Stimulated activated CD8-positive, alpha-beta memory T cell treated with anti-CD3 and anti-CD28 coated beads, Interleukin-12 subunit alpha, Interleukin-12 subunit beta, amount 100 ng/mL, for 1 hour (primary cell): ENCODE measurements around the gene WDR44.
"Not testable (repeated sequence)": the region's sequence is repeated elsewhere in the genome, so short reads cannot be mapped to it uniquely, and the experiment has no call there.

Source experiments
- DNase-seq: peaks from one replicate; pipeline ENCODE4 v3.0.0-alpha.2; 2020; ENCODE audit warnings: low read depth

Gene WDR44

DNA sequence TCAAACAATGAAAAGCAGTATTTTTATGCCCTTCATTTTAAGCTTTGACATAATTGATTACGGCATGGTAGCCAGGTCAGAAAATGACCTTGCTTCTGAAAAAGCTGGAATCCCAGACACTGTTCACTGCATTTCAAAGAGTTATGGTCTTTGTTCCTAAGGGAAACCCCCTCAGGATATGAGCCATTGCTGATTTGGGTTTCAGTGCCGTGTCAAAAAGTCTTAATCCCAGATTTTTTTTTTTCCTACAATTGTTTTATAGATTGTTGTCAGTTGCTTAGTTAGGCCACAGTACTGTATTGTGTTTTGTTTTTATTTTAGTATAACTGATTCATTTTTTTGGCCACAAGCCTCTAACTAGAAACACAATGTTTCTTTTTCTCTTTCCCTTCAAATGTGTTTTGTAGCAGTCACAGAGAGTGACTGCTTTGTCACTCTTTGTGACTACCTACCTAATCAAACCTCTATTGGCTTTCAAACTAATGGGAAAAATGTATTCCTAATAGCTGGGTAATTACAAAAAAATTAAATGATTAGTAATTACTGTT is 10.3 kb downstream of the WDR44 start:
- DNase-seq: no peak

GRCh38 chrX:118360429-118361125 is 14.7 kb downstream of the WDR44 start:
- no peak for DNase-seq

- DNase-seq: no peak
Observed at GRCh38 chrX:118364261-118364660, 18.4 kb downstream of the WDR44 start.

GRCh38 chrX:118367338-118367737 is 21.4 kb downstream of the WDR44 start:
- DNase-seq: no peak

- no peak for DNase-seq
Observed at GRCh38 chrX:118368398-118368797, 22.5 kb downstream of the WDR44 start.

GRCh38 chrX:118370921-118371624 is 25.2 kb downstream of the WDR44 start:
- no peak for DNase-seq

DNA sequence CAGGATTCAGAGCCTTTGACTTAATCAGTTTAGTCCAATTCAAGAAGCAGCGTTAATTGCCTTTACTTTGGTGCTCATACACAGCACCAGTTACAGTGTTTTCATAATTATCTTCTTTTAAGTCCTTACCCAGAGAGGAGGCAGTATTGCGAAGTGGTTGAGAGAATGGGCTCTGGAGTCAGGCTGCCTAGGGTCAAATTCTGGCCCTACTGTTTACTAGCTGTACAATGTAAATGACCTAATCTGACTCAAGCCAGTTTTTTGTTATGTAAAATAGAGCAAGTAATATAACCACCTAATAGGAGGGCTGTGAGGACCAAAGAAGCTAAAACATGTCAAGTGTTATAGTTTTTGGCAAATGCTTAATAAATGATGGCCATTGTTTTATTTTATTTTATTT is 27.6 kb downstream of the WDR44 start:
- DNase-seq: no peak

DNA sequence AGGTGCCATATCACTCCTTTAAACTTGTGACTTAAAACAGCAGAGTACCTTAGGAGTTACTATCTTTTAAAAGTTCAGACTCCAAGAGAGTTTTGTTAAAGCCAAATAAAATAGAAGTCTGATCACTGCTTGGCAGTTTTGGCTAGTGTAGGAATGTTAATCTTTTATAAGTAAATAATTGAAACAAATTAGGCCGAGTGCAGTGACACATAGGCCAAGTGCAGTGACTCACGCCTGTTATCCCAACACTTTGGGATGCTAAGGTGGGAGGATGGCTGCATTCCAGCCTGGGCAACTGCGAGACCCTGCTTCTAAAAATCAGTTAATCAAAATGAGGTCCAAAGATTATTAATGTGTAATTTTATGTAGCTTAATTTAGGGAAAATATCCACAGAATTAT is 37.2 kb downstream of the WDR44 start:
- DNase-seq: no peak

- DNase-seq: no peak
Observed at GRCh38 chrX:118392716-118393115, 46.8 kb downstream of the WDR44 start.

GRCh38 chrX:118396113-118396512 is 50.2 kb downstream of the WDR44 start:
- DNase-seq: no peak

- DNase-seq: no peak
Observed at GRCh38 chrX:118418811-118419251, 72.9 kb downstream of the WDR44 start.

- no peak for DNase-seq
Observed at GRCh38 chrX:118420462-118420861, 74.6 kb downstream of the WDR44 start.

- DNase-seq: no peak
Observed at GRCh38 chrX:118423558-118423957, 77.7 kb downstream of the WDR44 start.

- DNase-seq: no peak
Observed at GRCh38 chrX:118432799-118433198, 86.9 kb downstream of the WDR44 start.

DNA sequence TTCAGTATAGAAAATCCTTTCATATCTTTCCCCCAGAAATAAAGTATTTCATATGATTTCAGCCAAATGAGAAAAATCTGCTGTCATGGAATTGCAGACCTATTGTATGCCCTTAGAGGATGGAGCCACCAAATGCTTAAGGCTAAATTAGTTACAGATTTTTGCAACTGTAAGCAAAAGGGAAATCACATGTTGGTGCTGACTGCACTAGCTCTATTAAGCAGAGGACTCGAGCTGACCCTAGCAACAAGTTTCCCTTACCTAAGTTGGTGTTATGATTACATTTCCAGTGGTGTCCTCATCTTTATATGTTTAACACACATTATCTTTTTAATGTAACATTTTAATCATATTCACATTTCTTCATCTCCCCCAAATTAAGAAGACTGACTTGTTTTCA is 91.4 kb downstream of the WDR44 start:
- DNase-seq: no peak

DNA sequence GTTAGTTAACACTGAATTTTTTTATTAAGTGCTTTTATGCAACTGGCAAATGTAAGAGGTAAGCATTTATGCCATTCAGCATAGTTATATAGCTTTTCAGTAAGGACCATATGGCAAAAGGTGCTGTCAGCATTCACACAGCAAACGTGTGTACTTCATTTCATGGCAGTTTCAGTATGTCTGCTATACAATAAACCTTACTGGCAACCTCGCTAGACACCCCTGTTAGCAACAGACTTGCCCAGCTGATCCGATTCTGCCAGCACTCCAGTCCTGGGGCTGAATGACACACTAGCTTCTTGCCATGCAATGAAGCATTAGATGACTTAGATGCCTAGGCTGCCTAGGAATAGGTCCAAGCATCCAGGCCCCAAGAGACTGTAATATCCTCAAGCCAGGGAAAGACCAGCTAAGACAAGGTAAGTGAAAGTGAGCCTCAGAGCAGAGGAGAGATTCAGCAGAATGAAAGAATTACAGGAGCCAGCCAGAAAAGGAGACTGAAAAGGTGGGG is 102.4 kb downstream of the WDR44 start:
- DNase-seq: no peak

GRCh38 chrX:118455013-118455412 is 109.1 kb downstream of the WDR44 start:
- DNase-seq: no peak

DNA sequence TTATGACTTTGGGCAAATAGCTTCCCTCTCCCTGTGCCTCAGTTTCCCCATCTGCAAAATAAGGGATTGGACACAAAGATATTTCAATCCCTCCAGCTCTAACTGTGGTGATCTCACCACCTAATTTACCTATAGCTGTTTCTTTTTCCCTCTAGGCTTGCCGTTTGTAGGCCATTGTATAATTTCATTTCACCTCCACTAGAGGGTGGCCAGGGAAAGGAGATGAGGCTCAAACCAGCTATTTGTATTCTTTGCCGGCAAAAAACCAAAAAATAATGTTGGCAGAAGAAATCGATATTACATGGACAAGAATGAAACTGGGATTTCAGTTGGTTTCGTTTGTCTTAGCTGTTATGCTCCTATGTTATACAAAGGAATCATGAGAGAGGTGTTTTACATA is 113.6 kb downstream of the WDR44 start:
- DNase-seq: peak; percentile 0

- no peak for DNase-seq
Observed at GRCh38 chrX:118464501-118464900, 118.6 kb downstream of the WDR44 start.

GRCh38 chrX:118468122-118468521 is 122.2 kb downstream of the WDR44 start:
- DNase-seq: no peak

GRCh38 chrX:118470721-118471347 is 124.9 kb downstream of the WDR44 start:
- not testable (repeated sequence) for DNase-seq

GRCh38 chrX:118474586-118474985 is 128.7 kb downstream of the WDR44 start:
- no peak for DNase-seq

GRCh38 chrX:118475903-118476302 is 130.0 kb downstream of the WDR44 start:
- DNase-seq: no peak
